D721Med (cell line): ENCODE data around the gene MED27.

Experiments used
- DNase-seq: peaks from one replicate; pipeline ENCODE4 v3.0.0; 2011; ENCODE audit warnings: low spot score; ENCODE audit not compliant: insufficient read length
- FAIRE-seq: peaks from 2 replicates; lab custom pipeline; 2011; peaks lifted over from hg19 to GRCh38; lab: Jason Lieb, UNC
- CTCF ChIP-seq: IDR thresholded peaks from 2 replicates; pipeline ENCODE4 v1.5.1; 2012; ENCODE audit warnings: mild to moderate bottlenecking, control low read depth; ENCODE audit not compliant: insufficient read depth; ENCODE audit errors: missing control alignments

MED27 gene

GRCh38 chr9:131874447-131874846, 205.2 kb downstream of the MED27 start:
- FAIRE-seq (no peak), DNase-seq (no peak)
- no peak for TF ChIP-seq CTCF

GRCh38 chr9:131873891-131874440, 205.7 kb downstream of the MED27 start:
- FAIRE-seq (no peak), DNase-seq (no peak)

GRCh38 chr9:131873335-131873734, 206.3 kb downstream of the MED27 start:
- DNase-seq (peak; percentile 88), FAIRE-seq (peak; percentile 92)
- TF ChIP-seq CTCF: peak; percentile 24

More at GRCh38 chr9:131873891-131874440, 205.7 kb downstream of the MED27 start:
- TF ChIP-seq CTCF: no peak

GRCh38 chr9:131872702-131873101, 207.0 kb downstream of the MED27 start:
- no peak for DNase-seq
- no peak for FAIRE-seq
- no peak for TF ChIP-seq CTCF

- DNase-seq (no peak), FAIRE-seq (no peak)
- no peak for TF ChIP-seq CTCF
Observed at GRCh38 chr9:131872006-131872405, 207.7 kb downstream of the MED27 start.

GRCh38 chr9:131870156-131870555, 209.5 kb downstream of the MED27 start:
- FAIRE-seq: no peak
- DNase-seq: no peak
- TF ChIP-seq CTCF: no peak

- DNase-seq (no peak), FAIRE-seq (no peak)
- no peak for TF ChIP-seq CTCF
Observed at GRCh38 chr9:131869348-131869747, 210.3 kb downstream of the MED27 start.
